ENCODE results near the gene PRPF39.
"Not testable (repeated sequence)": the region's sequence is repeated elsewhere in the genome, so short reads cannot be mapped to it uniquely, and the experiment has no call there.

PRPF39 gene

DNA sequence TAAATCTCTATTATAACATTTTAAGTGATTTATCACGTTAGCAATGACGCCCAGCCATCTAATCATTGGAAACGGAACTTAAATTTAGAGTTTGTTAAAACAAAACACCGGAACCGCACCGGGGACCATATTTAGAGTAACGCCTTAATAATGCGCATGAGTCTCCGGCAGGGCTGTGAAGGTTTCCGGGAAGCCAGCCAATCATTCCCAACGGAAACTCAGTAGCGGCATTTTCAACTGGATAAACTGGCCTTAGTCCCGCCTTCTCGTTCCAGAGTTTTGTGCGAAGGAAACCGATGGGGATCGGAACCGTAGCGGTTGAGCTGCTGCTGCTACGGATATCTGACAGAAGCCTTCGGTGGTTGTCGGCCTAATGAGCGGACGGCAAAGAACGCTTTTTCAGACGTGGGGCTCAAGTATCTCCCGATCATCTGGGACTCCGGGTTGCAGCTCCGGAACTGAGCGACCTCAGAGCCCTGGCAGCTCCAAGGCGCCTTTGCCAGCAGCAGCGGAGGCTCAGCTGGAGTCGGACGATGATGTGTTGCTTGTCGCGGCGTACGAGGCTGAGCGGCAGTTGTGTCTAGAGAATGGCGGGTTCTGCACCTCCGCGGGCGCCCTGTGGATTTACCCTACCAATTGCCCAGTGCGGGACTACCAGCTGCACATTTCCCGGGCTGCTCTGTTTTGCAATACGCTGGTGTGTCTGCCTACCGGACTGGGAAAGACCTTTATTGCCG lies 51.9 kb downstream of the PRPF39 start, which contains the start of gene FANCM:
Gene FANCM (plus strand): TSS at position 272 of the 737 bp plus-strand sequence. CDS start 102 bp downstream, at position 374.
- Mint-ChIP-seq H3K27ac (peak within 1 kb of the TSS; percentile 100), H3K36me3 (peaks cover 15% of the 10 kb centered on the region), H3K4me1 (peaks cover 53% of the 10 kb centered on the region), H3K9me3 (no peaks in the 10 kb centered on the region), H3K27me3 (no peaks in the 10 kb centered on the region), H3K4me3 (peak within 1 kb of the TSS; percentile 90)
- DNase-seq = peak; percentile 90
- CTCF ChIA-PET = interaction anchor here (0.9 to 2.2 kb wide), 5 partner anchors 117 to 239 kb away, joined by 3 to 7 read pairs (median 3); partner anchors contain the start of gene MIS18BP1

DNA sequence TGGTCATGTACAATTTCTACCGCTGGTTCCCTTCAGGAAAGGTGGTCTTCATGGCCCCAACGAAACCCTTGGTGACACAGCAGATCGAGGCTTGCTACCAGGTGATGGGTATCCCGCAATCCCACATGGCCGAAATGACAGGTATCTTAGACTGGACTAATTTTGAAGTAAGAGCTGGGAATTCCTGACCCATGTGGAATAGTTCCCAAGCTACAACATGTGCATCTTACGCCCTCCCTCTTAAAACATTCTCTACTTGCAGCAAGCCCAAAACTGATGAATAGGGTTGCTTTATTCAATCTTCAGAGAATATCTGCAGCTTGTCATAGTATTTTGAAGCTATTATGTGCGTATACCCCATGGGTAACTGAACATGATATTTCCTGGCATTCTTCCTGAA lies 52.5 kb downstream of the PRPF39 start:
- CTCF ChIA-PET = interaction anchor here (1.3 to 2.2 kb wide), 3 partner anchors 116 to 240 kb away, joined by 3 to 7 read pairs (median 3); partner anchors contain the start of gene MIS18BP1
- peaks cover 51% of the 10 kb centered on the region for H3K4me1 Mint-ChIP-seq
- DNase-seq = no peak

DNA sequence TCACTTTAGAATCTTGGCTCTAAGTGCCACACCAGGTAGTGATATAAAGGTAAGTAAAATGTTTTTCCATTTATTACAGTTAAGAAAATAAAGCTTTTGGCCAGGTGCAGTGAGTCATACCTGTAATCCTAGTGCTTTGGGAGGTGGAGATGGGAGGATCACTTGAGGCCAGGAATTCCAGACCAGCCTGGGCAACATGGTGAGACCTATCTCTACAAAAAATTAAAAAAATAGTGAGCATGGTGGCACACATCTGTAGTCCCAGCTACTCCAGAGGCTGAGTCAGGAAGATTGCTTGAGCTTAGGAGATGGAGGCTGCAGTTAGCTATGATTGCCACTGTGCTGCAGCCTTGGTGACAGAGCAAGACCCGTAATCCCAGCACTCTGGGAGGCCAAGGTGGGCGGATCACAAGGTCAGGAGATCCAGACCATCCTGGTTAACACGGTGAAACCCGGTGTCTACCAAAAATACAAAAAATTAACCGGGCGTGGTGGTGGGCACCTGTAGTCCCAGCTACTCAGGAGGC lies 56.8 kb downstream of the PRPF39 start:
- CTCF ChIA-PET = interaction anchor here (0.6 kb wide), 1 partner anchor 23 kb away, joined by 3 read pairs; no protein-coding TSS in a partner anchor
- H3K27me3 Mint-ChIP-seq = no peaks in the 10 kb centered on the region
- H3K9me3 Mint-ChIP-seq = no peaks in the 10 kb centered on the region
- H3K4me1 Mint-ChIP-seq = peaks cover 38% of the 10 kb centered on the region
- peaks cover 29% of the 10 kb centered on the region for H3K36me3 Mint-ChIP-seq
- no peak overlapping the region for H3K27ac Mint-ChIP-seq
- DNase-seq = no peak
- H3K4me3 Mint-ChIP-seq = no peak overlapping the region

More for the DNA sequence above, 52.5 kb downstream of the PRPF39 start:
- Mint-ChIP-seq H3K36me3 (peaks cover 15% of the 10 kb centered on the region), H3K27ac (peak overlapping the region; percentile 100), H3K9me3 (no peaks in the 10 kb centered on the region), H3K27me3 (no peaks in the 10 kb centered on the region), H3K4me3 (peak overlapping the region; percentile 90)

DNA sequence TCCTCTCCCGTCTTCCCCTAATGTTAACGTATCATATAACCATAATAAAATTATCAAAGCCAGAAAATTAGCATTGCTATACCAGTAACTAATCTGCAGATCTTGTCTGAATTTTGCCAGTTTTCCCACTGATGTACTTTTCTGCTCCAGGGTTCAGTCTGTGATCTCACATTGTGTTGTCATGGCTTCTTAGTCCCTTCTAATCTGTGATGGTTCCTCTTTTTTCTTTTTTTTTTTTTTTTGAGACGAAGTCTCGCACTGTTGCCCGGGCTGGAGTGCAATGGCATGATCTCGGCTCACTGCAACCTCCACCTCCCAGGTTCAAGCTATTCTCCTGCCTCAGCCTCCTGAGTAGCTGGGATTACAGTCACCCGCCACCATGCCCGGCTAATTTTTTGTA lies 58.2 kb downstream of the PRPF39 start:
- Mint-ChIP-seq H3K36me3 (peaks cover 32% of the 10 kb centered on the region), H3K4me1 (peaks cover 28% of the 10 kb centered on the region)
- H3K27me3 Mint-ChIP-seq, H3K9me3 Mint-ChIP-seq, H3K4me3 Mint-ChIP-seq, DNase-seq, H3K27ac Mint-ChIP-seq, CTCF ChIA-PET: not testable (repeated sequence)

DNA sequence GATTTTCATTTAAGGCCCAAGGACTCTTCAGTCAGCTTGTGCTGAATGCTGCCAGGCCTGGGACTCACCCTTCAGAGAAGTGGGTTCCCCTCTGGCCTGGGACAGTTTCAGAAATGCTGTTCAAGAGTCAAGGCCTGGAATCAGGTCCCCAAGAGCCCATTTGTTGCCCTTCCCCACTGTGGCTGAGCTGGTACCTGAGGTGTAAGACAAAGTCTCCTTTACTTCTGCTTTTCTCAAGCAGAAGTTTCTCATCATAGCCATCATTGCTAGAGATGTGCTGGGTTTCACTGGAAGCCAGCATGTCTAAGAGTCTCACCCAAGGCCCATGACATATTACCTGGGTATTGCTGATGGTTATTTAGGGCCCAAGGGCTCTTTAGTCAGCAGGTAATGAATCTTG lies 60.7 kb downstream of the PRPF39 start:
- Mint-ChIP-seq H3K27me3 (no peaks in the 10 kb centered on the region), H3K4me3 (no peak overlapping the region), H3K9me3 (no peaks in the 10 kb centered on the region), H3K4me1 (peaks cover 9% of the 10 kb centered on the region), H3K36me3 (peaks cover 28% of the 10 kb centered on the region), H3K27ac (no peak overlapping the region)
- CTCF ChIA-PET = no interaction called here
- DNase-seq = no peak

DNA sequence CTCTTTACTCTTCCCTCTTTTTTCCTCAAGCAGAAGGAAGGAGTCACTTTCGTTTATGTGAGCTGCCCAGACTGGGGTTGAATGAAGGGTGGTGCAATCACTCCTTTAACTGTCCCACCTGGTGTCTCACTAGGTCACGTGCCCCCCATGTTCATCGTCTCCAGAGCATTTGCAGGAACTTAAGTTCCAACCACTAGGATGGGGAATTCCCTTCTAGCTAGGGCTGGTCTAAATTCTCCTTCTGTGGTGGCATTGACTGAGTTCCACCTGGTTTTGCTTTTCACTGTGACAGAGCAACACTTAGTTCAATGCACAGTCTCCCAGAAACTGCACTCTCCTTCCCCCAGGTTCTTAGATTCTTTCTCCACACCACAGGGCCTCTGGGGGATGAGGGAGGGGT lies 61.3 kb downstream of the PRPF39 start:
- DNase-seq = no peak
- Mint-ChIP-seq H3K27ac (no peak overlapping the region), H3K27me3 (no peaks in the 10 kb centered on the region)

DNA sequence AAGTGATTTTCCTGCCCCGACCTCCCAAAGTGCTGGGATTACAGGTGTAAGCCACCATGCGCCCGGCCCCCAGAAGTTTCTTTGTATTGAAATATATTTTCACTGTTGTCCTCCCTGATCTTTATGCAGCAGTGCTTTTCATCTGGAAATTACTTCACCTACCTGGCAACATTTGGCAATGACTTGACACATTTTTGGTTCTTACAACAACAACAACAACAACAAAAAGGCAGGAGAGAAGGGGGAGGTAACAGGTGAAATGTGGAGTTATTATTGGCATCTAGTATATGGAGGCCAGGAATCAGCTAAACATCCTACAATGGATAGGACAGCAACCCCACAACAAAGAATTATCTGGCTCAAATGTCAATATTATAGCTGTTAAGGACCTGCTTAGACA lies 65.7 kb downstream of the PRPF39 start:
- Mint-ChIP-seq H3K27ac (no peak overlapping the region), H3K27me3 (no peaks in the 10 kb centered on the region), H3K36me3 (peaks cover 21% of the 10 kb centered on the region), H3K9me3 (no peaks in the 10 kb centered on the region), H3K4me1 (no peaks in the 10 kb centered on the region), H3K4me3 (no peak overlapping the region)
- CTCF ChIA-PET = no interaction called here
- no peak for DNase-seq

More for the DNA sequence above, 61.3 kb downstream of the PRPF39 start:
- Mint-ChIP-seq H3K9me3 (no peaks in the 10 kb centered on the region), H3K4me1 (peaks cover 6% of the 10 kb centered on the region), H3K36me3 (peaks cover 28% of the 10 kb centered on the region), H3K4me3 (no peak overlapping the region)
- CTCF ChIA-PET = no interaction called here

DNA sequence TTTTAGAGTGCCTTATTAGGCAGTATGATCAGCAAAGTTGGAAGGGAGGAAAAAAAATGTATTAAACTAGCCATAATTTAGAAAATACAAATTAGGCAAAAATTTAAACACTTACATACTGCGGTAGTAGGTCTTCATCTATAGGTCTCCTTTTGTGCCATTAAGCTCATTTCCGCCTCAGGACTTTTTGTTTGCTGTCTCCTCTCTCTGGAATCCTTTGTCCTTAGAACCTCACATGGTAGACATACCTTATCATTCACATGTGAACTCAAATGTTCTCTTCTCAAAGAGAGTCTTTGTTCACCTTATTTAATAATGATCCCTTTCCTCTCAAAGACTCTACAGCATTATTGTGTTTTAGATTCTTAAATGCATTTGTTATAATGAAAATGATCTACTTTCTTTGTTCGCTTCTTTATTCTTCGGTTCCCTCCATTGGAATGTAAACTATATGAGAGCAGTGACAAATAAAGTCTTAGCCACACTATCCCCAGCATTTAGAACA lies 66.5 kb downstream of the PRPF39 start:
- Mint-ChIP-seq H3K36me3 (peaks cover 14% of the 10 kb centered on the region), H3K4me1 (no peaks in the 10 kb centered on the region), H3K4me3 (no peak overlapping the region), H3K27ac (no peak overlapping the region), H3K27me3 (no peaks in the 10 kb centered on the region), H3K9me3 (no peaks in the 10 kb centered on the region)
- CTCF ChIA-PET = no interaction called here
- DNase-seq = no peak

DNA sequence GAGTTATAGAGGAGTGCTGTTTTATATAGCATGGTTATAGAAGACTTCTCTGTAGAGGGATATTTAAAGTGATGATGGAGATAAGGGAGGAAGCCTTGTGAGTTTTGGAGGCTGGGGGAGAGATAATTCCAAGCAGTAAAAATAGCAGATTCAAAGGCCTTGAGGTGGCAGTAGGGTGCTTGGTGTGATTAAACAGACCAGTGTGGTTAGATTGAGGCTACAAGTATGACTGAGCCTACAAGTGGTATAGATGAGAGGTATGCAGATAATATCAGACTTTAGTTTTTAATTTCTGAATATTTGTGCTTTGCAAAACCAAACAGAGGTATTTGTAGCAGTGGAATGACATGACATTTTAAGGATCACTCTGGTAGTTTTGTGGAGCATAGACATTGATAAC lies 72.2 kb downstream of the PRPF39 start:
- no peak overlapping the region for H3K4me3 Mint-ChIP-seq
- no peaks in the 10 kb centered on the region for H3K4me1 Mint-ChIP-seq
- CTCF ChIA-PET = interaction anchor here (0.9 kb wide), 1 partner anchor 112 kb away, joined by 5 read pairs; no protein-coding TSS in a partner anchor
- no peak overlapping the region for H3K27ac Mint-ChIP-seq
- no peaks in the 10 kb centered on the region for H3K27me3 Mint-ChIP-seq
- no peaks in the 10 kb centered on the region for H3K9me3 Mint-ChIP-seq
- peaks cover 10% of the 10 kb centered on the region for H3K36me3 Mint-ChIP-seq
- DNase-seq = no peak

Data from activated naive CD4-positive, alpha-beta T cell treated with anti-CD3 and anti-CD28 coated beads, Interleukin-2, amount 10 ng/mL, durations not matched to agents 7 days and 5 days (primary cell).